ENCODE measurements around the gene CRYBG1.
"Not testable (repeated sequence)": the region's sequence is repeated elsewhere in the genome, so short reads cannot be mapped to it uniquely, and the experiment has no call there.

The CRYBG1 gene

GRCh38 chr6:106533054-106533453 is 172.5 kb downstream of the CRYBG1 start:
- no peak for DNase-seq

GRCh38 chr6:106534004-106534403 is 173.5 kb downstream of the CRYBG1 start:
- no peak for DNase-seq

- DNase-seq: peak in 1 of 2 donors; percentile 46
These were observed 174.1 kb downstream of the CRYBG1 start for GRCh38 chr6:106534564-106534982.

- DNase-seq: no peak
These were observed 174.5 kb downstream of the CRYBG1 start for GRCh38 chr6:106535012-106535411.

- no peak for DNase-seq
These were observed 175.8 kb downstream of the CRYBG1 start for GRCh38 chr6:106536357-106536756.

- DNase-seq: no peak
These were observed 176.3 kb downstream of the CRYBG1 start for GRCh38 chr6:106536851-106537250.

GRCh38 chr6:106537662-106538061 is 177.1 kb downstream of the CRYBG1 start:
- DNase-seq: no peak

- DNase-seq: peak; percentile 36 to 40
These were observed 177.6 kb downstream of the CRYBG1 start for GRCh38 chr6:106538145-106538544.

- no peak for DNase-seq
These were observed 179.4 kb downstream of the CRYBG1 start for GRCh38 chr6:106539936-106540335.

GRCh38 chr6:106540432-106540831 is 179.9 kb downstream of the CRYBG1 start:
- no peak for DNase-seq

- no peak for DNase-seq
These were observed 180.4 kb downstream of the CRYBG1 start for GRCh38 chr6:106540907-106541306.

- no peak for DNase-seq
These were observed 185.8 kb downstream of the CRYBG1 start for GRCh38 chr6:106546261-106546690.

- peak; percentile 41 to 43 for DNase-seq
These were observed 186.3 kb downstream of the CRYBG1 start for GRCh38 chr6:106546691-106547414.

- peak in 1 of 2 donors; percentile 41 for DNase-seq
These were observed 187.3 kb downstream of the CRYBG1 start for GRCh38 chr6:106547601-106548453.

GRCh38 chr6:106548926-106549455 is 188.5 kb downstream of the CRYBG1 start:
- DNase-seq: not testable (repeated sequence)

- no peak for DNase-seq
These were observed 189.0 kb downstream of the CRYBG1 start for GRCh38 chr6:106549521-106549920.

- DNase-seq: no peak
These were observed 190.6 kb downstream of the CRYBG1 start for GRCh38 chr6:106551155-106551554.

- no peak for DNase-seq
These were observed 192.9 kb downstream of the CRYBG1 start for GRCh38 chr6:106553440-106553839.

GRCh38 chr6:106555767-106556166 is 195.2 kb downstream of the CRYBG1 start:
- DNase-seq: no peak

- DNase-seq: peak in 1 of 2 donors; percentile 64
These were observed 195.9 kb downstream of the CRYBG1 start for GRCh38 chr6:106556368-106556960.

- no peak for DNase-seq
These were observed 197.3 kb downstream of the CRYBG1 start for GRCh38 chr6:106557837-106558236.

GRCh38 chr6:106558364-106558763 is 197.8 kb downstream of the CRYBG1 start:
- no peak for DNase-seq

- not testable (repeated sequence) for DNase-seq
These were observed 199.1 kb downstream of the CRYBG1 start for GRCh38 chr6:106559659-106560058.

All from CD4-positive, alpha-beta T cell treated with Interferon alpha-2 for 1 hour (primary cell).